HG03108 (cell line): ENCODE measurements around the gene HOXB3.
"Not testable (repeated sequence)": the region's sequence is repeated elsewhere in the genome, so short reads cannot be mapped to it uniquely, and the experiment has no call there.

Experiments used
- ATAC-seq: cut with Tn5 transposase; IDR thresholded peaks from one replicate; pipeline ENCODE4 v1.9.1; 2021; ENCODE audit warnings: moderate library complexity; ENCODE audit not compliant: unreplicated experiment

The HOXB3 gene

DNA sequence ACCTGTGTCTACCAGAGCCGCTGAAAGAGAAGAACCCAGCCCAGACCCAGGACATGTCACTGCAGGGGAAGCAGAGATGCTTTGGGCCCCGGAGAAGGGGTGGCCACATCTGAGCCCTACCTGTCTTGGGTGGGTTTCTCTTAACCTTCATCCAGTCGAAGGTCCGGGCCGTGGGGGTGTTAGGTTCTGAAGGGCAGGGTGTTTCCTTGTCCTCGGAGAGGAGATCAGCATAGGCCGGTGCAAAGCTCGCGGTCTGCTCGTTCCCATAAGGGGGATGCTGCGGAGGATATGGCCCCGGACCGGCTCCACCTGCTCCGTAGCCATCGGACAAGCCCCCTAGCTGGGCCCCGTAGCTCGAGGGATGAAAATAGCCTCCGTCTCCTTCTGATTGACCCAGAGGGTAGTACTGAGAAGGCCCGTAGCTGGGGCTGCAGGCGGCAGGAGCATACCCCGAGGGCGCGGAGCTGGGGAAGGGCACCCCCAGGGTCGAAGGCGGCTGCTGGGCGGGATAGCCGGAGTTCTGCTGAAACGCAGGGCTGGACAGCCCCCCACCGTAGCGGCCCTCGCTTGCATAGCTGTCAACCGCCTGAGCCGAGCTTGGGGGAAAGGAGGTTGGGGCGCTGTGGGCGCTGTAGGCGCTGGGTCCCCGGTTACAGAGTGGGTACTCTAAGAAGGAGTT is 59.7 kb downstream of the HOXB3 start:
- ATAC-seq: no peak

DNA sequence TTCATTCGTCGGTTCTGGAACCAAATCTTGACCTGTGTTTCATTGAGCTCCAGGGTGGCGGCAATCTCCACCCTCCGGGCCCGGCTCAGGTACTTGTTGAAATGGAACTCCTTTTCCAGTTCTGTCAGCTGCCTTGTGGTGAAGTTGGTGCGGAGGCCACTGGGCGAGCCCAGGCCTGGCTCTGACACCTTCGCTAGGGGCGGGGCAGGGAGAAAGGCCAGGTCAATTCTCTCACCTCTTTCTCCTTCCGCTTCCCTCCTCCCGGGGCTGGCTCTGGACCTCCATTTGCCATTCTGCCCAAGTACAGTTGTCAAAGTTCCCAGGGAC is 60.4 kb downstream of the HOXB3 start:
- ATAC-seq: no peak

DNA sequence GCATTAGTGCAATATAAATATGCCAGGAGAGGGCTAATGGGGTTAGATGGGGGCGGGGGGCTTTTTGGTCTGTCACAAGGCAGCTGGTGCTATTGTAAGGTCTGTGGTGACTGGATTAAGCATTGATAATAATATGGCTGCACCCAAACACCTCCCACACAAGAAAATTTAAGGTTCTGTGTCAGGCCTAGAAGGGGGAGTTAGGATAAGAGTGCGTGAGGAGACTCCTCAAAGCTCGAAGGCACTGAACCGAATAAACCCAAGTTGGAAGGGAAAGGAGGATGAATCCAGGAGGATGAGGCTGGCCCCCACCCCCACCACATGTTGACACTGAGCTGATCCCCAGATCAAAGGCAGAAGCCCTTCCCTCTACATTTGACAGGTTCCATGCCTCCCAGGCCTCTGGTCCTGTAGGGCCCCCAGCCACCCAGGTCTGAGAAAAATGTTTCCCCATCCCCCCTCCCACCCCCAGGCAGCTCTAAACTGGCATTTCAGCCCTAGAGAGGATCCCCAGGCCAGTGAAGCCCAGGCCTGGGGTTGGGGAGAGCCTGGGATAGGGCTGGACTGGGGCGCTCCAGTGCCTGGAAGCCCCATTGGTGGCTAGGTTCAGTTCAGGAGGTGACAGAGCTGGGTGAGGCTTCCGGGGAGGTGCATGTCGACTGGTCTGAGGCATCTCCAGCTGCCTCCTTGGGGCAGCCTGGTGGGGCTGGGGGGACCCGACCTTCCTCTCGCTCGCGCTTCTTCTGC is 60.9 kb downstream of the HOXB3 start:
- ATAC-seq: no peak

DNA sequence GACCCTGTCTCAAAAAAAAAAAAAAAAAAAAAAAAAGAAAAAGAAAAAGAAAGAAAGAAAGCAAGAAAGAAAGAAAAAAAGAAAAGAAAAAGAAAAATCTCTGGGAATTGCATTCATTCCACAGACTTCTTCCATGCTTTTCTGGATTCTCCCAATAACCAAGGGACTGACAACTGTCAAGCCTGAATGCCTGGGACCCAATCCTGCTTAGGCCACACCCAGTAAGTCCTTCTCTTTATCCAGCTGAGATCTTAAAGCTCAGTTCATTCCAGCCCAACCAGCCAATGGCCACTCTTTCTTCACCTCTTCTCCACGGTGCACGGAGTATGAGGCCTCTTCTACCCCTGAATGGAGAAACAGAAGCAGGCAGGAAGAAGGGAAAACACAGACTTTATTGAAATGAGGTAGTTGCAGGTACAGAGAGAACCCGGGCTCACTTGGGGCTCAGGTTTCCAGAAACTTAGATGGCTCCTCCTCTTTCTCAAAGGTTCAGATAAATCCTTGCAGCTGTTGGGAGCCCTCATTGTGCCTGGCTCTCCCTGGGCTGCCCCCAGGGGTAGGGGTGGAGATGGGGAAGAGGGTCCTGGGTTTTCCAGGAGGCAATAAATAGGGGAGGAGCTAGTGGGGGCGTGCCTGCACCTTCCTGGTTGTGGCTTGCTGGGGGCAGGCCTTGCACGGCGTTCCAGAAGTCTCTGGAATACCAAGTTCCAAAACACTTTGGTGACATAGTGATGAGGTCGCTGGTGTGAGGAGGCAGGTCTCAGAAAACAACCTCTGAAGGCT is 61.7 kb downstream of the HOXB3 start:
- ATAC-seq: no peak

DNA sequence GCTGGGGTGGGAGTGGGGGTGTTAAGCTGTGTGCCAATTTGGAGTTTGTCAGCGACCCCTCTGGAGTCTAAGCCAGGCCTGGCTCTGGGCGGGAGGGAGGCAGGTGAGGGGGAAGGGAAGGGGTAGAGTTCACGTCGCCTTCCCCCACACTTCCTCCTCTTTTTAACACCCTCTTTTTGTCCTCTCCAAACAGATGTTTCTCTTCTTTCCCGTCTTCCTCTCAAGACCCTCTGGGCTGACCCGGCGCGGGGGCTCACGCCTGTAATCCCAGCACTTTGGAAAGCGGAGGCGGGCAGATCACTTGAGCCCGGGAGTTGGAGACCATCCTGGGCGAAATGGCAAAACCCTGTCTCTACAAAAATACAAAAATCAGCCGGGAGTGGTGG is 62.5 kb downstream of the HOXB3 start:
- ATAC-seq: no peak

DNA sequence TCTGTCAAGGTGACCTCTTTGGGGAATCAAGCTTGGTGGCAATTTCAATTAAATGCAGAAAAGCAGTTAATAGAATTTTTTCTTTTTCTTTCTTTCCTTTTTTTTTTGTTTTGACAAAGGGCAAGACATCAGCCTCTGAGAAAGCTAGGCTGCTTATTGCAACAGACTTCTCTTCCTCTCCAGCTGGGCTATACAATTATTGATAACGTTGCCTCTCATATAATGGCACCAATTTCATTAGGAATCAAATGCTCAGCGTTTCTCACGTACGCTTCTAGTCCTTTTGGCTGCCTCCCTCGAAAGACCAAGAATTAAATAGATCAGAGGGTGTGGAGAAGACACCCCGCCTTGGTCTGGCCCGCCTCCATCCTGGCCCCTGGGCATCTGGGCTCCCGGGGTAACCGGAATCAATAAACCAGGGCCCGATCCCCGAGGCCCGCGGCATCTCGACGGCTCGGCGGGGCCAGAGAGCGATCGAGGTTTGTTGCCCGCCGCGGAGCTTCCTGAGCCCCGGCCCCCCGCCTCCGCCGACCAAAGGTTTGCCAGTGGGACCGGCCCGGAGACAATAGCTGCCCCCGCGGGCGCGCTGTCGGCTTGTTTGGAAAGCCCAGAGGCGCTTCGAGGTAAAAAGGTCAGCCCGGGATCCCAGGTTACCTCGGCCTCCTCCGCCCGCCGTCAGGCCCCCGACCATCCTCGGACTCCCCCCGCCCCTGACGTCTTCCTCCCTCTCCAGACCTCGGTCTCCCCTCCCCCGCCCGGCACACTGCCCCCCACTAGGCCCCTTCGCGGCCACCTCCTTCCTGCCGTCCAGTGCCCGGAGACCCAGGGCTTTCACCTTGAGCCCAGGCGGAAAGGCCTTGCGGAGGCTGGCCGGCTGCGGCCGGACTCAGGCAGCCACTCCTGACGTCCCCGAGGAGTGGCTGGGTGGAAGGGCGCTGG is 63.2 kb downstream of the HOXB3 start:
- ATAC-seq: no peak

DNA sequence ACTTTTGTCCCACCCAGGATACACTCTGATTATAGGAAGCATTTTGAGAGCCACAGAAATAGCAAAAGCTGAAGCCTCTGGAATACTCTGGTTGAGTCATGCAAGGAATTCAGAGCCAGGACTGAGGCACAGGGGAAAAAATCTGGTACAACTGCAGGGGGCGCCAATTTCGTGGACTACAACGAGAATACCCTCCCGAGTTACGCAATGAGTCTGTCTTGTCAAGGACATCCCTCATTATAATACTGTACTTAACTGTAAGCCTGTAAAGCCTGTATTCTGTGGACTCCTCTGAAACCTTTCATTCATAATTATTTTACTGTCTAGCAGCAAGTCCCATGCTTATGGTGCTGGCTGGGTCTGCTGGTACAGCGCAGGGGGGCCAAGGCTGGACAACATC is 67.0 kb downstream of the HOXB3 start:
- ATAC-seq: no peak

DNA sequence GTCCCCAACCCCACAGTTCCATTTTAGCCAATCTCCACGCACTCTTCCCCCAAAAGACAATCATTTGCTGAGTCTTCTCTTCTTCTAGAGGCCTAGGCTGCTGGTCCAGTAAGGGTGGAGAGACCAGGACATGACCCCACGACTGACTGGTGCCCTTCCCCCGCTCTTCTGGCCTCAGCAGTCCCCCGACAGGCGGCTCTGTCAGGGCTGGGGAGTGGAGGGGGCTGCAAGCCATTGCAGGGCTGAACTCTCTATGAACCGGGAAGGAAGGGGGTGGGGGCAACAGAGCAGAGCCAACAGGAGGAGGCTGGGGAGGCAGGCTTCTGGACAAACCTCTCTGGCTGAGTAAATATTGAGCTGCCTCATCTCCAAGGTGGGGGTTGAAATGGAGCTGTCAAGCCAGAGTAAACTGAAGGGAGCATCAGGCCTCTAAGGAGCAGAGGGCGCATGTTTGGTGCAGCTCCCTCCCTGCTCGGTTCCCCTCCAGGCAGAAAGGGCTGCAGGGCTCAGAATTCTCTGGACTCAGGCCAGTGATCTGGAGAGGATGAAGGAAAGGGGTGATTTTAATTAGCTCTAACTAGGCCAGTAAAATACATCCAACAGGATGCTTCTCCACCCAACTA is 67.9 kb downstream of the HOXB3 start:
- ATAC-seq: no peak

DNA sequence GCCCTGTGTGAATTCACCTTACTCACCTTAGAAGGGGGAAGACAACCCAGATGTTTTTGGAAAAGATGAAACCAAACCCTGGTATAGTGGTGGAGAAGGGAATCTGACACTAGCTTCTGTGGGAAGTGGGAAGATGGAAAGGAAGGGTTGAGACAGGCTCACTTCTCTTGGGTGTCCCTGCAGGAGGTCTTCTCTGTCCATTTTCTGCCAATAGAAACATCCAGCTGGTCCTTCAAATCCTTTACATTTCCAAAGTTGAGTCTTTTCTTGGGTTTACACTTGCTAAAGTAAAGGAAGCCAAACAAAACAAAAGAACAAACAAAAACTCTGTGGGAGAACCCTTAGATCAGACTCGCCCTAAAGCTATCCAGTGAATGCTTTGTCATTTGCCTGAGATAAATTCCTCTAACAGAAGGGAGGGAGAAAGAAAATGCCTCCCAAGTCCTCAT is 69.4 kb downstream of the HOXB3 start:
- ATAC-seq: no peak

DNA sequence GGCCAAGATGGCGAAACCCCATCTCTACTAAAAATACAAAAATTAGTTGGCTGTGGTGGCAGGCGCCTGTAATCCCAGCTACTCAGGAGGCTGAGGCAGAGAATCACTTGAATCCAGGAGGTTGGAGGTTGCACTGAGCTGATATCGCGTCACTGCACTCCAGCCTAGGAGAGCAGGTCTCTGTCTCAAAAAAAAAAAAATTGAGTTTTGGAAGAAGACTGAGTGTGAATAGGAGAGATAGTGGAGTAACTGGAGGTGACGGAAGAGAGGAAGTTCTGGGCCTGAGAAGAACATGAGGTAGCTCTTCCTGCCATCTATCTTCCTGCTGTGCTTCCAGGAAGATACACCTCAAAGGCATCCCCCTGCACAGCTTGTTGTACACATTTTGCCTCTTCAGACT is 70.6 kb downstream of the HOXB3 start:
- ATAC-seq: no peak

DNA sequence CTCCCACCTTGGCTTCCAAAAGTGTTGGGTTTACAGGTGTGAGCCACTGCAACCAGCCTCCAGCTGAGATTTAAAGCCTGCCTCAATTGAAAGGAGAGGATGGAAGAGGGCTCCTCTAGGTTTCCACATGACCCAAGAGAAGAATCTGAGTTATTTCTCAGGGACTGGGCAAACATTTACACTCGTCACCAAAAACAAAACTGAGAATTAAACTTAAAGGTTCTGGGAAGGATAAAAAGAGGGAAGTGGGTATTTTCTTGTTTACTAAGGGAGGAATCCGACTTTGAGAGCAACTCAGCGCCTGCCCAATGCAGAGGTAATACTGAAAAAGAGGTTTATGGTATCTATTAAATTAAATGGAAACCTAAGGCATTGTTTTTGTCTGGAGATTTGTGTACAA is 72.6 kb downstream of the HOXB3 start:
- no peak for ATAC-seq

DNA sequence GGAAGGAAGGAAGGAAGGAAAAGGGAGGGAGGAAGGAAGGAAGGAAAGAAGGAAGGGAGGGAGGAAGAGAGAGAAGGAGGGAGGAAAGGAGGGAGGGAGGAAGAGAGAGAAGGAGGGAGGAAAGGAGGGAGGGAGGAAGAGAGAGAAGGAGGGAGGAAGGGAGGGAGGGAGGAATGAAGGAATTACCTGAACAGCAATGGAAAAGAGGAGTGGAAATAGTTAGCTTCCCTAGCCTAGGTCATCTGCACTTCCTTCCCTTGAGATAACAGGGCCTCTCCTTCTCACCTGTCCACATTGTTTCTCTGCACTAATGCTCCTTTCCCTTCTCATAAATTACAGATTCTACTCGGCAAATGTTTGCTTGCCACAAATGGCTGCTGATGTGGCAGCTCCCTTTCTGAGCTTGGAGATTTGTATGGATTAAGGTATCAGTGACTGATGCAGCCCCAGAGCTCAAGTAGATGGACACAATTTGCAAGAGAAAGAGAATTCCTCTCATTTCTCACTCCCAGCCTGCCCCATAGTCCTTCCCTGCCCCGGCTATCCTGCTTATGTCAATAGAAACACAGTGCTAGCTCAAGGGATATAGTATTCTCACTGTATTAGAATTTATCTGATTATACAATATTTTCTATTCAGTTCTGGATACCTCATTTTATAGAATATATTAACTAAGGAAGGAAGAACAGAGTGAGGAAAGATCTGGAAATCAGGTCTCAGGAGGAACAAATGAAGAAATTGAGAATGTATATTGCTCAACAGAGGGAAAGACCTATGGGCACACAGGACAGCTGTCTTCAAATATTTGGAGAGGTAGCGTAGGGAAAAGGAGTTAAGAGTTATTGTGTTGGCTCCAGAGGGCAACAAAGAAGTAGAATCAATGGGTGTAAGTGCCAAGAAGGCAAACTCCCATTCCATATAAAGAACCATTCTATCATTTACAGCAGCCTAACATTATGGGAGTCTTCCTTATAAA is 73.8 kb downstream of the HOXB3 start:
- ATAC-seq: no peak

DNA sequence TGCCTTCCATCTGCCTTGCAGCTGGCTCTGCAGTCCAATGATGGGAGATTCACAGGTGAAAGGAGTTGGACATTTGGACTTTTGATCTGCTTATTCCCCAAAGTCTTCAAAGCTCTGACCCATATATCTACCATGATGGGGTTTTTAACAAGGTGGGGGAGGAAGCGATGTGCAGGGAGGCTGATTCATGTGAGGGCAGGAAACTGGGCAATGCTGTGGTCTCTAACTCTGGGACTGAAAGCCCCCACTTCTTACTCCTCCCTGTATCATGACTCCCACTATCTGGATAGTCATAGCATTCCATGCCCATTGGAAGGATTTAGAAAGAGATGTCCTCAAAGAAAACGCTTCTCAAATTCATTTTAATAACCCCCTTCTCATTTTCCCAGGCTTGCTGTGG is 75.6 kb downstream of the HOXB3 start:
- ATAC-seq: no peak

DNA sequence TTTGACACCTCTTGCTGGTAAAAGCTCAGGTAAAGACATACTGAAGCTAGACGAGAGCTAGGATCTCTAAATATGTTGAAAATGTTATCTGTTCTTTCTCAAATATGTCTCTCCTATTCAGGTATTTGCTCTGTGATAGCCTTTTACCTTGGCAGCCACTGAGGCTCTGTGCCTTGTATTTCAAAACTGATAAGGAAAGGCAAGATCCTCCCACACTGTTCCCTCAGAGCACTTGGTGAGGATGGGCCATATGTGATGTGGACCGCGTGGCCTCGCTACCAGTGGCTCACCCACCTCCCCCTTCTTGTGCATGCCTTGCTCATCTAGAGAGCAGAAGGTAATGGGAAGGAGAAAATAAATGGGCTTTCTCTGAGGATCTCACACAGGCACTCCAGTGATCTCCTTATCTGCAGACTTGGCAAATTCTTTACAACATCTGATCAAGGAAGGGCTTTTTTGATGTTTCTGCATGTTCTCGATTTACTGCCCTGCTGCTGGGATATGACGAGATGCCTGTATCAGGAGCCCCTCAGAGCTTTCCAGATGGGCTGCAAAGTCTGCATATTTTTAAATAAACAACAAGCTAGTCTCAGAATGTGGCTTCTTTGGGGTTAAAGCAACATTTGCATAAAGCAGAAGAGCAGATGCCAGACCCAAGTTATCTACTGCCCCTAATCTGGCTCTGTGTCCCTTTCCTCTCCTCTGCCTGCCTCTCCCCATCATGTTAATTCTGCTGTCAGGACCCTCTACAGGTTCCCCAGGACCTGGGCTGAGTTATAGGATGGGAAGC is 76.2 kb downstream of the HOXB3 start:
- no peak for ATAC-seq

DNA sequence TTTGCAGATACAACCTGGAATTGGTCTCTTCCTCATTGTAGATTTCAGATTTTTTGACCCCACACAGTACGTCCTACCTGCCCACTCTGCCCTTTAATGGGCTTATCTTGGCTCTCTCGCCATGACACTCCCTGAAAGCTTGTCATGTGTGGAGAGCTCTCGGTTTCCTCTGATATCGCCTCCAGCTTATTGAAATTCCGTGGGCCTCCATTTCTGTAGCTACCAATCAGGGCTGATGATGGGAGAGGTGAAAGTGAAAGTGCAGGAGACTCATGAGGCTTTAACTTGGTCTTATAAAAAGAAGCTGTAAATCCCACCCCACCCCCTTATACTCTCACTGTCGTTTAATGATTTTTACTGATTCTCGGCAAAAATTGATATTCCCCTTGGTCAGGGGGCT is 76.9 kb downstream of the HOXB3 start:
- ATAC-seq: no peak

DNA sequence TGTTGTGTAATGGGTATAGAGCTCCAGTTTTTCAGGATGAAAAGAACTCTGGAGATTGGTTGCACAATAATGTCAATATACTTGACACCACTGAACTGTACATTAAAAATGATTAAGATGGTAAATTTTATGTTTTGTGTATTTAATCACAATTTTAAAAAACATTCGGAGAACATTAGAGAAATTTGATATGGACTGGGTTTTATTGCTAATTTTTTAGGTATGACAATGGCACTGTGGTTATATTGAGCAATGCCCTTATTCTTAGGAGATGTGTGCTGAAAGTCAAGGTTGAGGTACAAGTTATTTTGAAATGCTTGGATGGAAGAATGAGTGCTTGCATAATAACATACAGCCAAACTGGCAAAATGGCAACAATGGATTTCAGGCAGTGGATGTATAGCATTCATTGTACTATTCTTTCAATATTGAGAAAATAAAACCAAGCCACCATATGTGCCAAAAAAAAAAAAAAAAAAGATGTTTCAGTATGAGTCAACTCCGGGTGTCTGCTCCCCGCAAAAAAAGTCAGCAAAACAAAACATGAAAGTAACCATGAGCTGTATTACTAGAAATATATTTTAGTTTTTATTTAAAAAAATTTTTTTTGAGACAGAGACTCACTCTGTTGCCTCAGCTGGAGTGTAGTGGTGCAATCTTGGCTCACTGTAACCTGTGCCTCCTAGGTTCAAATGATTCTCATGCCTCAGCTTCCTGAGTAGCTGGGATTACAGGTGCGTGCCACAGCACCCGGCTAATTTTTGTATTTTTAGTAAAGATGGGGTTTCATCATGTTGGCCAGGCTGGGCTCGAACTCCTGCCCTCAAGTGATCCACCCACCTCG is 79.1 kb downstream of the HOXB3 start:
- ATAC-seq: no peak

DNA sequence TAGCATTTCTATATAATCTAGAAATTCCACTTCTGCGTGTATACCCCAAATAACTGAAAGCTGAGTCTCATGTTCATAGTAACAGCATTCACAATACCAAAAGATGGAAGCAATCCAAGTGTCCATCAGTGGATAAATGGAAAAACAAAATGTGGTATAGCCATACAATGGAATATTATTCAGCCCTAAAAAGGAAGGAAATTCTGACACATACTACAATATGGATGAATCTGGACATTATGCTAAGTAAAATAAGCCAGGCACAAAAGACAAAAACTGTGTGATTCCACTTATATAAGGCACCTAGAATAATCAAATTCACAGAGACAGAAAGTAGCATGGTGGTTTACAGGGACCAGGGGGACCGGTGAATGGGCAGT is 79.7 kb downstream of the HOXB3 start:
- no peak for ATAC-seq

DNA sequence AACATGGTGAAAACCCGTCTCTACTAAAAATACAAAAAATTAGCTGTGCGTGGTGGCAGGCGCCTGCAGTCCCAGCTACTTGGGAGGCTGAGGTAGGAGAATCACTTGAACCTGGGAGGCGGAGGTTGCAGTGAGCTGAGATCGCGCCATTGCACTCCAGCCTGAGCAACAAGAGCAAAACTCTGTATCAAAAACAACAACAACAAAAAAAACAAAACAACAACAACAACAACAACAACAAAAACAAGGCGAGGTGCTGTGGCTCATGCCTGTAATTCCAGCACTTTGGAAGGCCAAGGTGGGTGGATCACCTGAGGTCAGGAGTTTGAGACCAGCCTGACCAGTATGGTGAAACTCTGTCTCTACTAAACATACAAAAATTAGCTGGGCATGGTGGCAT is 80.3 kb downstream of the HOXB3 start:
- ATAC-seq: not testable (repeated sequence)
